ENCODE measurements around the gene PDE4B. TPM values are rescaled to one million over a fixed set of nuclear protein-coding genes. Genes with fewer than 3 reads are reported as not detected.

Gene PDE4B
- total RNA-seq, 2 experiments from 2014 or later, result 2.4 to 3.1 TPM

GRCh38 chr1:65824103-65824502 lies 31.4 kb downstream of the PDE4B start:
- Histone ChIP-seq H3K9me3 (ENCODE audit: low read length) (no peaks in the 10 kb centered on the region), H3K36me3 (ENCODE audit: insufficient read depth, low read length) (no peaks in the 10 kb centered on the region), H3K79me2 (ENCODE audit: insufficient read depth, low read depth, low read length) (no peaks in the 10 kb centered on the region), H3K4me3 (ENCODE audit: low read depth, low read length, poor library complexity, severe bottlenecking) (no peak overlapping the region), H3K9me2 (ENCODE audit: insufficient read depth, low read length) (no peaks in the 10 kb centered on the region), H2AFZ (ENCODE audit: low read length) (no peak overlapping the region), H3K27ac (ENCODE audit: low read depth, low read length, poor library complexity, severe bottlenecking) (no peak overlapping the region), H3K4me2 (ENCODE audit: low read length) (no peak overlapping the region), H3K4me1 (ENCODE audit: insufficient read depth, low read length, poor library complexity, severe bottlenecking) (no peaks in the 10 kb centered on the region), H4K20me1 (ENCODE audit: insufficient read depth, low read length) (no peaks in the 10 kb centered on the region)
- BruUV-seq (replicated peaks), result no TSS peak
- no peak for DNase-seq (ENCODE audit: low spot score)
- intact Hi-C loops (cut with micrococcal nuclease; ENCODE audit: unreplicated experiment), result no loop called here
- CTCF ChIA-PET (ENCODE audit: unreplicated experiment), result no interaction called here
- TF ChIP-seq EZH2phosphoT487 (IDR thresholded peaks at IDR 0.05; ENCODE audit: borderline replicate concordance, low read depth, low read length) (no peak), CTCF (conservative IDR thresholded peaks at IDR 0.05; ENCODE audit: low read length) (no peak)
- POLR2A ChIA-PET, result no interaction called here

GRCh38 chr1:65825741-65826140 lies 33.0 kb downstream of the PDE4B start:
- Histone ChIP-seq H2AFZ (ENCODE audit: low read length) (no peak overlapping the region), H3K4me2 (ENCODE audit: low read length) (no peak overlapping the region), H3K4me1 (ENCODE audit: insufficient read depth, low read length, poor library complexity, severe bottlenecking) (no peaks in the 10 kb centered on the region), H3K27ac (ENCODE audit: low read depth, low read length, poor library complexity, severe bottlenecking) (no peak overlapping the region), H4K20me1 (ENCODE audit: insufficient read depth, low read length) (no peaks in the 10 kb centered on the region), H3K9me3 (ENCODE audit: low read length) (no peaks in the 10 kb centered on the region), H3K9me2 (ENCODE audit: insufficient read depth, low read length) (no peaks in the 10 kb centered on the region), H3K79me2 (ENCODE audit: insufficient read depth, low read depth, low read length) (no peaks in the 10 kb centered on the region), H3K36me3 (ENCODE audit: insufficient read depth, low read length) (no peaks in the 10 kb centered on the region), H3K4me3 (ENCODE audit: low read depth, low read length, poor library complexity, severe bottlenecking) (no peak overlapping the region)
- ChIA-PET CTCF (ENCODE audit: unreplicated experiment) (no interaction called here), POLR2A (no interaction called here)
- intact Hi-C loops (cut with micrococcal nuclease; ENCODE audit: unreplicated experiment), result no loop called here
- BruUV-seq (replicated peaks), result no TSS peak
- DNase-seq (ENCODE audit: low spot score), result no peak
- TF ChIP-seq CTCF (conservative IDR thresholded peaks at IDR 0.05; ENCODE audit: low read length), result no peak
- TF ChIP-seq EZH2phosphoT487 (IDR thresholded peaks at IDR 0.05; ENCODE audit: borderline replicate concordance, low read depth, low read length), result no peak

- ChIA-PET CTCF (ENCODE audit: unreplicated experiment) (no interaction called here), POLR2A (no interaction called here)
- no peak overlapping the region for H2AFZ ChIP-seq (ENCODE audit: low read length)
- H3K27ac ChIP-seq (ENCODE audit: low read depth, low read length, poor library complexity, severe bottlenecking), result no peak overlapping the region
- H3K9me3 ChIP-seq (ENCODE audit: low read length), result no peaks in the 10 kb centered on the region
- intact Hi-C loops (cut with micrococcal nuclease; ENCODE audit: unreplicated experiment), result no loop called here
- TF ChIP-seq CTCF (conservative IDR thresholded peaks at IDR 0.05; ENCODE audit: low read length) (no peak), EZH2phosphoT487 (IDR thresholded peaks at IDR 0.05; ENCODE audit: borderline replicate concordance, low read depth, low read length) (no peak)
- no peaks in the 10 kb centered on the region for H3K36me3 ChIP-seq (ENCODE audit: insufficient read depth, low read length)
- H4K20me1 ChIP-seq (ENCODE audit: insufficient read depth, low read length), result no peaks in the 10 kb centered on the region
- DNase-seq (ENCODE audit: low spot score), result no peak
- no TSS peak for BruUV-seq (replicated peaks)
- H3K4me2 ChIP-seq (ENCODE audit: low read length), result no peak overlapping the region
- H3K4me1 ChIP-seq (ENCODE audit: insufficient read depth, low read length, poor library complexity, severe bottlenecking), result no peaks in the 10 kb centered on the region
- no peak overlapping the region for H3K4me3 ChIP-seq (ENCODE audit: low read depth, low read length, poor library complexity, severe bottlenecking)
- H3K79me2 ChIP-seq (ENCODE audit: insufficient read depth, low read depth, low read length), result no peaks in the 10 kb centered on the region
- no peaks in the 10 kb centered on the region for H3K9me2 ChIP-seq (ENCODE audit: insufficient read depth, low read length)
Measured at GRCh38 chr1:65826782-65827181, 34.1 kb downstream of the PDE4B start.
